Measurements from ENCODE around the gene AWAT2. TPM values are rescaled to one million over a fixed set of nuclear protein-coding genes. Genes with fewer than 3 reads are reported as not detected.

AWAT2 gene
- total RNA-seq, 1 donor from 2014 or later = 1.0 TPM

- no peak for ATAC-seq
- H3K4me3 ChIP-seq = no peak overlapping the region
- no peaks in the 10 kb centered on the region for H3K36me3 ChIP-seq
- H3K4me1 ChIP-seq = no peaks in the 10 kb centered on the region
- no peaks in the 10 kb centered on the region for H3K27me3 ChIP-seq (ENCODE audit: low read depth)
- no peak overlapping the region for H3K27ac ChIP-seq
- no peak for DNase-seq
- H3K9me3 ChIP-seq = no peaks in the 10 kb centered on the region
- TF ChIP-seq, protein P1, sequence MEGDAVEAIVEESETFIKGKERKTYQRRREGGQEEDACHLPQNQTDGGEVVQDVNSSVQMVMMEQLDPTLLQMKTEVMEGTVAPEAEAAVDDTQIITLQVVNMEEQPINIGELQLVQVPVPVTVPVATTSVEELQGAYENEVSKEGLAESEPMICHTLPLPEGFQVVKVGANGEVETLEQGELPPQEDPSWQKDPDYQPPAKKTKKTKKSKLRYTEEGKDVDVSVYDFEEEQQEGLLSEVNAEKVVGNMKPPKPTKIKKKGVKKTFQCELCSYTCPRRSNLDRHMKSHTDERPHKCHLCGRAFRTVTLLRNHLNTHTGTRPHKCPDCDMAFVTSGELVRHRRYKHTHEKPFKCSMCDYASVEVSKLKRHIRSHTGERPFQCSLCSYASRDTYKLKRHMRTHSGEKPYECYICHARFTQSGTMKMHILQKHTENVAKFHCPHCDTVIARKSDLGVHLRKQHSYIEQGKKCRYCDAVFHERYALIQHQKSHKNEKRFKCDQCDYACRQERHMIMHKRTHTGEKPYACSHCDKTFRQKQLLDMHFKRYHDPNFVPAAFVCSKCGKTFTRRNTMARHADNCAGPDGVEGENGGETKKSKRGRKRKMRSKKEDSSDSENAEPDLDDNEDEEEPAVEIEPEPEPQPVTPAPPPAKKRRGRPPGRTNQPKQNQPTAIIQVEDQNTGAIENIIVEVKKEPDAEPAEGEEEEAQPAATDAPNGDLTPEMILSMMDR (IDR thresholded peaks at IDR 0.05) = no peak
- intact Hi-C loops (cut with DNase I) = no loop called here
These were observed 16.9 kb upstream of the AWAT2 start for GRCh38 chrX:70066646-70067045.

GRCh38 chrX:70062961-70063550 lies 13.3 kb upstream of the AWAT2 start:
- DNase-seq (no peak), ATAC-seq (no peak)
- TF ChIP-seq, protein P1 (IDR thresholded peaks at IDR 0.05) = no peak
- Histone ChIP-seq H3K9me3 (no peaks in the 10 kb centered on the region), H3K36me3 (no peaks in the 10 kb centered on the region), H3K27ac (no peak overlapping the region), H3K4me1 (no peaks in the 10 kb centered on the region), H3K4me3 (no peak overlapping the region), H3K27me3 (ENCODE audit: low read depth) (no peaks in the 10 kb centered on the region)
- intact Hi-C loops (cut with DNase I) = no loop called here

DNA sequence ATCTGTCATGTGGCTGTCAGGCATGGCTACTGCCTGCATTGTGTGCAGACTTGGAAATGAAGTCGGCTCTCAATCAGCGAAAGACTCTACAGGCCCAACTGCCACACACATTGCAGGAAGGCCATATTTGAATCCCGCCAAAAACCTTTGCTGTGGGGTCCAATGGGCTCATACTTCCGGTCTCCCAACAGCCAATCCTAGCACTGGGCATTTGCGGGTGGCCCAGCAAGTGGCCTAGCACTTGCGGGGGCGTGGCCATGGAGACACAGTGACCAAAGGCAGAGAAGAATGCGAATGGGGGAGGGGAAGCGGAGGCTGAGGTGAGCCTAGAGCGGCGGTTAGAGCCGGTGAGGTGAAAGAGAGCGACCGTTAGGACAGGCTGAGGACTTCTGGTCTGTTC lies 12.3 kb upstream of the AWAT2 start, which contains the start of gene OTUD6A:
Gene OTUD6A, plus strand, starts transcription at position 382 of the 400 bp plus-strand sequence. CDS start 68 bp downstream, outside the sequence.
- no peak for ATAC-seq

GRCh38 chrX:70054391-70054790 lies 4.7 kb upstream of the AWAT2 start:
- Histone ChIP-seq H3K27me3 (ENCODE audit: low read depth) (no peaks in the 10 kb centered on the region), H3K36me3 (no peaks in the 10 kb centered on the region), H3K4me3 (no peak overlapping the region), H3K9me3 (no peaks in the 10 kb centered on the region), H3K4me1 (no peaks in the 10 kb centered on the region), H3K27ac (no peak overlapping the region)
- no peak for DNase-seq
- TF ChIP-seq, protein P1 (IDR thresholded peaks at IDR 0.05) = no peak
- ATAC-seq = no peak
- intact Hi-C loops (cut with DNase I) = no loop called here

More for the DNA sequence above, 12.3 kb upstream of the AWAT2 start, which contains the start of gene OTUD6A:
- no peaks in the 10 kb centered on the region for H3K9me3 ChIP-seq
- no peaks in the 10 kb centered on the region for H3K27me3 ChIP-seq (ENCODE audit: low read depth)
- H3K36me3 ChIP-seq = no peaks in the 10 kb centered on the region
- intact Hi-C loops (cut with DNase I) = no loop called here
- no peak within 1 kb of the TSS for H3K4me3 ChIP-seq
- DNase-seq = no peak
- no peak within 1 kb of the TSS for H3K27ac ChIP-seq
- TF ChIP-seq, protein P1 (IDR thresholded peaks at IDR 0.05) = no peak
- no peaks in the 10 kb centered on the region for H3K4me1 ChIP-seq

- TF ChIP-seq, protein P1 (IDR thresholded peaks at IDR 0.05) = no peak
- H3K4me3 ChIP-seq = no peak overlapping the region
- H3K4me1 ChIP-seq = no peaks in the 10 kb centered on the region
- intact Hi-C loops (cut with DNase I) = no loop called here
- H3K27ac ChIP-seq = no peak overlapping the region
- no peaks in the 10 kb centered on the region for H3K27me3 ChIP-seq (ENCODE audit: low read depth)
- no peaks in the 10 kb centered on the region for H3K9me3 ChIP-seq
- ATAC-seq = no peak
- DNase-seq = no peak
- no peaks in the 10 kb centered on the region for H3K36me3 ChIP-seq
These were observed 3.3 kb upstream of the AWAT2 start for GRCh38 chrX:70052895-70053615.

Data from lower lobe of right lung (tissue), 2 donors.